Activated CD4-positive, alpha-beta T cell treated with anti-CD3 and anti-CD28 coated beads, Interleukin-2, amount 10 ng/mL, durations not matched to agents 7 days and 5 days (primary cell): ENCODE results near the gene ELP4. TPM values are rescaled to one million over a fixed set of nuclear protein-coding genes. Genes with fewer than 3 reads are reported as not detected.
A peak's percentile ranks its signal among the peaks of the same experiment; 100 is the strongest.

ENCODE experiments used
- CTCF ChIA-PET: fragments of 350-600 bp; sonication (Branson Sonifier 250); formaldehyde crosslinking; loops from one replicate; lab custom pipeline; 2021; ENCODE audit warnings: antibody characterized with exemption; lab: Charles Lee
- POLR2A ChIA-PET: fragments of 350-600 bp; sonication (Branson Sonifier 250); formaldehyde crosslinking; loops from one replicate; lab custom pipeline; 2021; ENCODE audit warnings: antibody characterized with exemption; lab: Charles Lee
- DNase-seq: peaks from one replicate; pipeline ENCODE4 v3.0.0-alpha.2; 2020
- H3K27ac Mint-ChIP-seq: one replicate; pipeline ENCODE4 v1.8.0; 2021; ENCODE audit warnings: mild to moderate bottlenecking, moderate library complexity, mixed read lengths
- H3K27me3 Mint-ChIP-seq: one replicate; pipeline ENCODE4 v1.8.0; 2021; ENCODE audit warnings: mixed read lengths
- H3K36me3 Mint-ChIP-seq: one replicate; pipeline ENCODE4 v1.8.0; 2021; ENCODE audit warnings: low read depth, mixed read lengths
- H3K4me1 Mint-ChIP-seq: one replicate; pipeline ENCODE4 v1.8.0; 2021; ENCODE audit warnings: mixed read lengths
- H3K4me3 Mint-ChIP-seq: one replicate; pipeline ENCODE4 v1.8.0; 2021; ENCODE audit warnings: mild to moderate bottlenecking, moderate library complexity, mixed read lengths
- H3K9me3 Mint-ChIP-seq: one replicate; pipeline ENCODE4 v1.8.0; 2021; ENCODE audit warnings: mixed read lengths
- total RNA-seq, 2 experiments: library from RNA; stranded (reverse); gene quantifications; one replicate each; pipeline ENCODE4 v1.2.3, GENCODE V29; 2021

Gene ELP4
- total RNA-seq, 2 experiments from 2014 or later = 22.9 to 26.7 TPM

GRCh38 chr11:31499576-31500178 is 9.9 kb upstream of the ELP4 start:
- peaks cover 37% of the 10 kb centered on the region for H3K36me3 Mint-ChIP-seq
- H3K27me3 Mint-ChIP-seq = no peaks in the 10 kb centered on the region
- H3K27ac Mint-ChIP-seq = no peak overlapping the region
- H3K4me3 Mint-ChIP-seq = no peak overlapping the region
- peaks cover 7% of the 10 kb centered on the region for H3K9me3 Mint-ChIP-seq
- no peak for DNase-seq
- H3K4me1 Mint-ChIP-seq = peaks cover 3% of the 10 kb centered on the region
- CTCF ChIA-PET = no interaction called here
- POLR2A ChIA-PET = no interaction called here

- Mint-ChIP-seq H3K4me3 (no peak overlapping the region), H3K36me3 (peaks cover 33% of the 10 kb centered on the region), H3K27ac (no peak overlapping the region), H3K27me3 (no peaks in the 10 kb centered on the region), H3K9me3 (peaks cover 2% of the 10 kb centered on the region), H3K4me1 (peaks cover 3% of the 10 kb centered on the region)
- ChIA-PET CTCF (no interaction called here), POLR2A (no interaction called here)
- no peak for DNase-seq
Measured at GRCh38 chr11:31500560-31500959, 9.0 kb upstream of the ELP4 start.

GRCh38 chr11:31509051-31509428 is 527 bp upstream of the ELP4 start:
- no peaks in the 10 kb centered on the region for H3K9me3 Mint-ChIP-seq
- ChIA-PET POLR2A (no interaction called here), CTCF (no interaction called here)
- peak overlapping the region; percentile 95 for H3K27ac Mint-ChIP-seq
- peaks cover 33% of the 10 kb centered on the region for H3K4me1 Mint-ChIP-seq
- peaks cover 15% of the 10 kb centered on the region for H3K36me3 Mint-ChIP-seq
- no peaks in the 10 kb centered on the region for H3K27me3 Mint-ChIP-seq
- H3K4me3 Mint-ChIP-seq = peak overlapping the region; percentile 93
- peak; percentile 13 for DNase-seq

GRCh38 chr11:31512117-31512516 is 2.5 kb downstream of the ELP4 start:
- DNase-seq = no peak
- peaks cover 5% of the 10 kb centered on the region for H3K36me3 Mint-ChIP-seq
- no peak overlapping the region for H3K4me3 Mint-ChIP-seq
- H3K9me3 Mint-ChIP-seq = no peaks in the 10 kb centered on the region
- peaks cover 28% of the 10 kb centered on the region for H3K4me1 Mint-ChIP-seq
- CTCF ChIA-PET = no interaction called here
- H3K27me3 Mint-ChIP-seq = no peaks in the 10 kb centered on the region
- H3K27ac Mint-ChIP-seq = no peak overlapping the region
- POLR2A ChIA-PET = no interaction called here

- CTCF ChIA-PET = no interaction called here
- Mint-ChIP-seq H3K27me3 (no peaks in the 10 kb centered on the region), H3K27ac (no peak overlapping the region), H3K36me3 (no peaks in the 10 kb centered on the region), H3K4me1 (no peaks in the 10 kb centered on the region), H3K9me3 (no peaks in the 10 kb centered on the region), H3K4me3 (no peak overlapping the region)
- POLR2A ChIA-PET = no interaction called here
- DNase-seq = no peak
Measured at GRCh38 chr11:31521497-31522150, 12.1 kb downstream of the ELP4 start.

GRCh38 chr11:31529189-31529588 is 19.6 kb downstream of the ELP4 start:
- ChIA-PET CTCF (no interaction called here), POLR2A (no interaction called here)
- H3K27me3 Mint-ChIP-seq = no peaks in the 10 kb centered on the region
- DNase-seq = no peak
- H3K27ac Mint-ChIP-seq = no peak overlapping the region
- H3K4me3 Mint-ChIP-seq = no peak overlapping the region
- H3K36me3 Mint-ChIP-seq = peaks cover 3% of the 10 kb centered on the region
- H3K9me3 Mint-ChIP-seq = no peaks in the 10 kb centered on the region
- no peaks in the 10 kb centered on the region for H3K4me1 Mint-ChIP-seq

- Mint-ChIP-seq H3K36me3 (peaks cover 3% of the 10 kb centered on the region), H3K4me3 (no peak overlapping the region), H3K27ac (no peak overlapping the region), H3K9me3 (no peaks in the 10 kb centered on the region), H3K27me3 (no peaks in the 10 kb centered on the region), H3K4me1 (no peaks in the 10 kb centered on the region)
- POLR2A ChIA-PET = no interaction called here
- no peak for DNase-seq
- CTCF ChIA-PET = no interaction called here
Measured at GRCh38 chr11:31529701-31530100, 20.1 kb downstream of the ELP4 start.

GRCh38 chr11:31531293-31531692 is 21.7 kb downstream of the ELP4 start:
- Mint-ChIP-seq H3K27me3 (no peaks in the 10 kb centered on the region), H3K27ac (no peak overlapping the region), H3K36me3 (peaks cover 3% of the 10 kb centered on the region), H3K4me3 (no peak overlapping the region), H3K4me1 (no peaks in the 10 kb centered on the region), H3K9me3 (no peaks in the 10 kb centered on the region)
- DNase-seq = no peak
- ChIA-PET POLR2A (no interaction called here), CTCF (no interaction called here)

- CTCF ChIA-PET = interaction anchor here (0.5 kb wide), 1 partner anchor 272 kb away, joined by 4 read pairs; no protein-coding TSS in a partner anchor
- Mint-ChIP-seq H3K4me1 (no peaks in the 10 kb centered on the region), H3K27me3 (no peaks in the 10 kb centered on the region), H3K4me3 (no peak overlapping the region), H3K27ac (no peak overlapping the region), H3K9me3 (no peaks in the 10 kb centered on the region), H3K36me3 (no peaks in the 10 kb centered on the region)
- POLR2A ChIA-PET = no interaction called here
- DNase-seq = no peak
Measured at GRCh38 chr11:31535479-31535878, 25.9 kb downstream of the ELP4 start.

GRCh38 chr11:31542862-31543261 is 33.3 kb downstream of the ELP4 start:
- DNase-seq = no peak
- Mint-ChIP-seq H3K36me3 (peaks cover 31% of the 10 kb centered on the region), H3K27me3 (no peaks in the 10 kb centered on the region), H3K4me1 (no peaks in the 10 kb centered on the region), H3K4me3 (no peak overlapping the region), H3K9me3 (peaks cover 11% of the 10 kb centered on the region), H3K27ac (no peak overlapping the region)
- ChIA-PET POLR2A (no interaction called here), CTCF (no interaction called here)

GRCh38 chr11:31555938-31556337 is 46.4 kb downstream of the ELP4 start:
- Mint-ChIP-seq H3K36me3 (no peaks in the 10 kb centered on the region), H3K27me3 (no peaks in the 10 kb centered on the region), H3K9me3 (no peaks in the 10 kb centered on the region), H3K4me1 (no peaks in the 10 kb centered on the region), H3K27ac (no peak overlapping the region), H3K4me3 (no peak overlapping the region)
- POLR2A ChIA-PET = no interaction called here
- DNase-seq = no peak
- CTCF ChIA-PET = no interaction called here

- CTCF ChIA-PET = no interaction called here
- Mint-ChIP-seq H3K9me3 (no peaks in the 10 kb centered on the region), H3K4me1 (no peaks in the 10 kb centered on the region), H3K27me3 (no peaks in the 10 kb centered on the region), H3K36me3 (no peaks in the 10 kb centered on the region), H3K4me3 (no peak overlapping the region), H3K27ac (no peak overlapping the region)
- DNase-seq = no peak
- POLR2A ChIA-PET = no interaction called here
Measured at GRCh38 chr11:31558001-31558400, 48.4 kb downstream of the ELP4 start.

GRCh38 chr11:31560842-31561476 is 51.4 kb downstream of the ELP4 start:
- no peaks in the 10 kb centered on the region for H3K36me3 Mint-ChIP-seq
- H3K27me3 Mint-ChIP-seq = no peaks in the 10 kb centered on the region
- no peak overlapping the region for H3K4me3 Mint-ChIP-seq
- no peaks in the 10 kb centered on the region for H3K4me1 Mint-ChIP-seq
- H3K27ac Mint-ChIP-seq = no peak overlapping the region
- DNase-seq = no peak
- ChIA-PET POLR2A (no interaction called here), CTCF (no interaction called here)
- peaks cover 3% of the 10 kb centered on the region for H3K9me3 Mint-ChIP-seq
